ENCODE measurements around the gene PLXNA4.

Gene PLXNA4

GRCh38 chr7:132345543-132346129 is 230.6 kb downstream of the PLXNA4 start:
- DNase-seq: no peak

GRCh38 chr7:132345030-132345429 is 231.2 kb downstream of the PLXNA4 start:
- DNase-seq: no peak

- DNase-seq: no peak
These were observed 233.1 kb downstream of the PLXNA4 start for GRCh38 chr7:132343199-132343598.

GRCh38 chr7:132337450-132338080 is 238.7 kb downstream of the PLXNA4 start:
- no peak for DNase-seq

GRCh38 chr7:132336797-132337196 is 239.5 kb downstream of the PLXNA4 start:
- DNase-seq: no peak

- DNase-seq: no peak
These were observed 243.0 kb downstream of the PLXNA4 start for GRCh38 chr7:132333301-132333700.

- no peak for DNase-seq
These were observed 247.5 kb downstream of the PLXNA4 start for GRCh38 chr7:132328760-132329159.

- DNase-seq: no peak
These were observed 248.1 kb downstream of the PLXNA4 start for GRCh38 chr7:132328047-132328620.

- DNase-seq: no peak
These were observed 249.2 kb downstream of the PLXNA4 start for GRCh38 chr7:132326878-132327589.

- DNase-seq: no peak
These were observed 253.3 kb downstream of the PLXNA4 start for GRCh38 chr7:132322970-132323369.

GRCh38 chr7:132321387-132321786 is 254.9 kb downstream of the PLXNA4 start:
- no peak for DNase-seq

GRCh38 chr7:132319481-132319880 is 256.8 kb downstream of the PLXNA4 start:
- DNase-seq: no peak

GRCh38 chr7:132318352-132319318 is 257.6 kb downstream of the PLXNA4 start:
- DNase-seq: peak; percentile 75

GRCh38 chr7:132317701-132318351 is 258.4 kb downstream of the PLXNA4 start:
- no peak for DNase-seq

- DNase-seq: no peak
These were observed 263.7 kb downstream of the PLXNA4 start for GRCh38 chr7:132312531-132313055.

- no peak for DNase-seq
These were observed 264.5 kb downstream of the PLXNA4 start for GRCh38 chr7:132311733-132312132.

- DNase-seq: no peak
These were observed 267.0 kb downstream of the PLXNA4 start for GRCh38 chr7:132309102-132309805.

- no peak for DNase-seq
These were observed 268.8 kb downstream of the PLXNA4 start for GRCh38 chr7:132307465-132307864.

GRCh38 chr7:132300599-132301277 is 275.5 kb downstream of the PLXNA4 start:
- no peak for DNase-seq

GRCh38 chr7:132298790-132299189 is 277.5 kb downstream of the PLXNA4 start:
- peak; percentile 0 for DNase-seq

- no peak for DNase-seq
These were observed 279.4 kb downstream of the PLXNA4 start for GRCh38 chr7:132296820-132297219.

Data from OCI-M1 (cell line).